AG09309 (cell line): Measurements from ENCODE around the gene ACTRT2.

Experiments
- DNase-seq: peaks from one replicate; pipeline ENCODE4 v3.0.0-alpha.2; 2010; ENCODE audit warnings: low read depth
- H3K4me3 ChIP-seq: 2 replicates; pipeline ENCODE4 v1.5.1; 2011; ENCODE audit warnings: mild to moderate bottlenecking, low read depth, low read length, moderate library complexity; ENCODE audit not compliant: control insufficient read depth
- CTCF ChIP-seq: IDR thresholded peaks from 2 replicates; pipeline ENCODE4 v1.5.1; 2011; ENCODE audit warnings: mild to moderate bottlenecking, low read depth, low read length, inconsistent platforms; ENCODE audit not compliant: insufficient read depth, control insufficient read depth; ENCODE audit errors: missing control alignments

The ACTRT2 gene

DNA sequence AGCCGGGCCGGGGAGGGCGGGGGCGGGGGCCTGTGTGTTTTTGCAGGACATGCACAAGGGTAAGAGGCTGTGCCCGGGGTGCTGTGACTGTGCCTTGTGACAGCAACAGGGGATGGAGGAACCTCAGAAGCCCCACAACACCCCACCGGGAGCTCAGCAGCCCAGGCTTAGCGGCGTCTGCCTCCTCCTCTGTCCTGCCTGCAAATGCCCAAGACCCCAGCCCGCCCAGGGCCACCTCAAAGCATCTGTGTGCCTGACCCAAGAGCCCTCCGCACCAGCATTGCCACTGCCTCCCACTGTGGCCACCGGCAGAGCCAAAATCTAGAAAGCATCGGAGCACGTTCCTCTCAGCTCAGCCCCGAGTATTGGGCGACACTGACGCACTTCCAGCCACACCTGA is 2.7 kb upstream of the ACTRT2 start:
- H3K4me3 ChIP-seq: no peak overlapping the region
- no peak for DNase-seq
- no peak for TF ChIP-seq CTCF

DNA sequence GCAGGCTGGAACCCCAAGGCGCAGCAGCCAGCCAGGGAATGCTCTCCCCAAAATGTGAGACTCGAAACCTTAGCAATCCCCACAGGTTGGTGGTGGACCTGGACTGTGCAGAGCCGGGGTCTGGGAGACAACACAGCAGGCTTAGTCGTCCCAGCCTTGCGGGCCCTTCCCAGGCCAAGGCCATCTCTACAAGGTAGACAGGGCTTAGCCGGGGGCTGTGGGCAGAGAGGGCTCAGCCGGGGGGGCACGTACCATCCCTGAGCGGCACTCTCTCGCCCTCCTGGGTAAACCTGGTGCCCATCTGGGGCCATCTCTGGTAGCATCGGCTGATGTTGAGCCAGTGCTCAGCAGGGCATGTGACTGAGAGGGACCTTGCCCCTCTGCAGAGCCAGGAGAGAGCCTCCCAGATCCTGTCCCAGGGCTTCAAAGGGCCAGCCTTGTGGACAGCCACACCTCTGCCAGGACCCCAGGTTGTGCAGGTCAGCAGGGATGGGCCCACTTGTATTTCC is 2.2 kb upstream of the ACTRT2 start:
- DNase-seq: no peak
- TF ChIP-seq CTCF: no peak
- H3K4me3 ChIP-seq: no peak overlapping the region

DNA sequence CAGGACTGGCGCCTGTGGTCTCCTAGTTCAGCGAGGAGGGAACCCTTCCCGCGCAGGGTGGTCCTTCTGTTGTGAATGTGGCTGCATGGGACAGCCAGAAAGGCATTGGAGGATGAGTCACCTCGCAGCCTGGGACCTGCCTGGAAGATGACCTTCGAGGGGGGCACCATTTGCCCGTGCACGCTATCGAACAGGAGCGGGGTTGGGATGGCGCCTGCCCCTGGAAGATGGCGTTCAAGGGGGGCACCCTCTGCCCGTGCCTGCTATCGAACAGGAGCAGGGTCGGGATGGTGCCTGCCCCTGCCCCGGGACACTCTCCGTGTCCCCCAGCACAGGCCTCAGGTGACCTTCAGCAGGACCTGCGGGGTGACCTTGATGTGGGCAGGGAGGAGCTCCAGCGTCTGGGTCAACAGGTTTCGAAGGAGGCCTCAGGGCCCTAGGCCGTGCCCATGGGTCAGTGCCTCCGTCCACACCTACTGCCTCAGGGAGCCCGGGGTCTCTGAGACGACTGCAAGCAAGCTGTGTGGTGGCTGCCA is 1.7 kb upstream of the ACTRT2 start:
- DNase-seq: no peak
- TF ChIP-seq CTCF: no peak
- no peak overlapping the region for H3K4me3 ChIP-seq

- no peak overlapping the region for H3K4me3 ChIP-seq
- no peak for TF ChIP-seq CTCF
- no peak for DNase-seq
Observed at GRCh38 chr1:3020263-3020909, 881 bp upstream of the ACTRT2 start.

DNA sequence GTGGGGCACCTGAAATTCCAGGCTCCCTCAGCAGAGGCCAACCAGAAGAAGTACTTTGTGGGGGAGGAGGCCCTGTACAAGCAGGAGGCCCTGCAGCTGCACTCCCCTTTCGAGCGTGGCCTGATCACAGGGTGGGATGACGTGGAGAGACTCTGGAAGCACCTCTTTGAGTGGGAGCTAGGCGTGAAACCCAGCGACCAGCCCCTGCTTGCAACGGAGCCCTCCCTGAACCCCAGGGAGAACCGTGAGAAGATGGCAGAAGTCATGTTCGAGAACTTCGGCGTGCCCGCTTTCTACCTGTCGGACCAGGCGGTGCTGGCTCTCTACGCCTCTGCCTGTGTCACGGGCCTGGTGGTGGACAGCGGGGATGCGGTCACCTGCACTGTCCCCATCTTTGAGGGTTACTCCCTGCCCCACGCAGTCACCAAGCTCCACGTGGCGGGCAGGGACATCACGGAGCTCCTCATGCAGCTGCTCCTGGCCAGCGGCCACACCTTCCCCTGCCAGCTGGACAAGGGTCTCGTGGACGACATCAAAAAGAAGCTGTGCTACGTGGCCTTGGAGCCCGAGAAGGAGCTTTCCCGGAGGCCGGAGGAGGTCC is 634 bp downstream of the ACTRT2 start:
- H3K4me3 ChIP-seq: no peak overlapping the region
- TF ChIP-seq CTCF: no peak
- DNase-seq: no peak

DNA sequence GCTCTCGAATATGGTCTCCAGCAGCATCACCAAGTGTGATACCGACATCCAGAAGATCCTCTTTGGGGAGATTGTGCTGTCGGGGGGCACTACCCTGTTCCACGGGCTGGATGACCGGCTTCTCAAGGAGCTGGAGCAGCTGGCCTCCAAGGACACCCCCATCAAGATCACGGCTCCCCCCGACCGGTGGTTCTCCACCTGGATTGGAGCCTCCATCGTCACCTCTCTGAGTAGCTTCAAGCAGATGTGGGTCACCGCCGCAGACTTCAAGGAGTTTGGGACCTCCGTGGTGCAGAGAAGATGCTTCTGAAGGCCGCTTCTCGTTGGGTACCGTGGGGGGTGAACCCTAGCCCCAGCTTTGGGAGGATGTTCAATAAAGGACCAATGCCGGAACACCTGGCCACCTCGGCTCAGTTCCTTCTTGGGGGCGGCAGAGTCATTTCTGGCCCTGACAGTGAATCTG is 1.3 kb downstream of the ACTRT2 start:
- no peak for DNase-seq
- TF ChIP-seq CTCF: no peak
- no peak overlapping the region for H3K4me3 ChIP-seq
